ENCODE measurements around the gene C19orf53.

Gene C19orf53

GRCh38 chr19:13813147-13813546 lies 38.9 kb downstream of the C19orf53 start:
- in situ Hi-C loops (cut with HindIII; ENCODE audit: low sequenced_read_pairs) = no loop called here
- no peak for DNase-seq (ENCODE audit: low read depth)
- no peak overlapping the region for H3K4me3 ChIP-seq (ENCODE audit: low read depth, low read length)
- no peak for TF ChIP-seq CTCF (IDR thresholded peaks at IDR 0.05; ENCODE audit: low read depth, low read length, missing control alignments)

DNA sequence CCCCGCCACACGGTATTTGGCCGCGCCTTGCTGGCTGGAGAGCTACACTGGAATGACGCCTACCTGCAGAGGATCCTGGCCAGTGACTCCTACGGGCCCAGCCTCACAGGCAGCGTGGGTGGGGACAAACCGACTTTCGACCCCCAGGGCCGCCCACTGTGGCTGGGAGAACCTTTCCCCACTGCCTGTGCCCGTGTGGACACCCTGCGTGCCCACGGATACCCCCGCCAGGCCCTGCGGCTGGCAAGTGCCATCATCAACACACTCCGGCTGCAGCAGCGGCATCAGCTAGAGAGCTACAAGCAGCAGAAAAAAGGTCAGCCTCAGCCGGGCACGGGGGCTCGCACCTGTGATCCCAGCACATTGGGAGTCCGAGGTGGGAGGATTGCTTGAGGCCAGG lies 40.3 kb downstream of the C19orf53 start:
- no peak for DNase-seq (ENCODE audit: low read depth)
- TF ChIP-seq CTCF (IDR thresholded peaks at IDR 0.05; ENCODE audit: low read depth, low read length, missing control alignments) = no peak
- no peak overlapping the region for H3K4me3 ChIP-seq (ENCODE audit: low read depth, low read length)
- in situ Hi-C loops (cut with HindIII; ENCODE audit: low sequenced_read_pairs) = no loop called here

DNA sequence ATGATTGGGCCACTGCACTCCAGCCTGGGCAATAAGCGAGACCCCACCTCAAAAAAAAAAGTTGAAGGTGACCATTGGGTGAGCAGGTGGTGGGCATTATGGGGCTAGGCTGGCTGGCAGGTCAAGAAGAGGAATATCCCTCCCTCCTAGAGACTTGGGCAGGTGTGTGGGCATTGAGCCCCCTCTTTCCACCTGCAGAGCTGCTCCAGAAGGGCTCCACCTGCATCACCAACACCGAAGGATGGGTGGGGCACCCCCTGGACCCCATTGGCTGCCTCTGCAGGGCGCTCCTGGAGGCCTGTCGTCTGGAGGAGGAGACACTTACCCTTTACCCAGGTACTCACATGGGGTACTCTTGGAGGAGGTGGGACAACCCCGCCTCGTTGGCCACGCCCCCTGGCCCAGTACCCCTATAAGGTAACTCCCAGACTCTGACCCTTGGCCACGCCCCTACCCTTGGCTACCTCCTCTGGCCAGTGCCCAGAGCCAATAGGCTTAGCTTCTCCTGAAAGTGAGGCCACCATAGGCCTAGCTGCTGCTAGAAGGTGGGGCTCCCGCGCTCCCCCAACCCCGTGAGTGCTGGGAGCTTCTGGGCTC lies 42.9 kb downstream of the C19orf53 start:
- no peak for DNase-seq (ENCODE audit: low read depth)
- in situ Hi-C loops (cut with HindIII; ENCODE audit: low sequenced_read_pairs) = no loop called here
- TF ChIP-seq CTCF (IDR thresholded peaks at IDR 0.05; ENCODE audit: low read depth, low read length, missing control alignments) = no peak
- H3K4me3 ChIP-seq (ENCODE audit: low read depth, low read length) = no peak overlapping the region

DNA sequence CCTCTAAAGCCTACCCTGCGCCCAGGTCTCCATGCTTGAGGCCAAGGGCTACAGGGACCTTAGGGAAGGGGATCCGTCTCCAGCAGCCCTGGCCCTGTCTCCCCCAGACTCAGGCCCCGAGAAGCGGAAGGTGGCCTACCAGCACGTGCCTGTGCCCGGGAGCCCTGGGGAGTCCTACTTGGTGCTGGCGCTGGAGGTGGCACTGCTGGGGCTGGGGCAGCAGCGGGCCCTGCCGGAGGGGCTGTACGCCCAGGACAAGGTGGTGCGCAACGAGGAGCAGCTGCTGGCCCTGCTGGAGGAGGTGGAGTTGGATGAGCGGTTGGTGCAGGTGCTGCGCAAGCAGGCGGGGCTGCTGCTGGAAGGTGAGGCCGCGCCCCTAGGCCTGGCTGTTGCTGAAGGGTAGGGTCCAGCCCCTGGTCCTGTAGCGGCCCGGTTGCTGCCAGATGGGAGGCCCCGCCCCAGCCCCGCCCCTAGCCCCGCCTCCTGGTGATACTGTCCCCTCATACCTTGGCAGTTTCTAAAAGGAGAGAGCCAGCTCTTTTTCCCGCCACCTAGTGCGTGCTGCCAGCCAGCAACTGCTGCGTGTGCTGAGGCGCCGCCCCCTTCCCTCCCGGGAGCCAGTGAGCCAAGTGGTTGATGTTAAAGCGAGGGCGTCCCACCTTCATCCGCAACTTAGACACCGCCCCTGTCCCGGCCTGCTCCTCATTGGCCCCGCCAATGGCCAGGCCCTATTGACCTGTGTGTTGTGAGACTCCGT lies 43.5 kb downstream of the C19orf53 start:
- in situ Hi-C loops (cut with HindIII; ENCODE audit: low sequenced_read_pairs) = no loop called here
- no peak for DNase-seq (ENCODE audit: low read depth)
- no peak overlapping the region for H3K4me3 ChIP-seq (ENCODE audit: low read depth, low read length)
- no peak for TF ChIP-seq CTCF (IDR thresholded peaks at IDR 0.05; ENCODE audit: low read depth, low read length, missing control alignments)

DNA sequence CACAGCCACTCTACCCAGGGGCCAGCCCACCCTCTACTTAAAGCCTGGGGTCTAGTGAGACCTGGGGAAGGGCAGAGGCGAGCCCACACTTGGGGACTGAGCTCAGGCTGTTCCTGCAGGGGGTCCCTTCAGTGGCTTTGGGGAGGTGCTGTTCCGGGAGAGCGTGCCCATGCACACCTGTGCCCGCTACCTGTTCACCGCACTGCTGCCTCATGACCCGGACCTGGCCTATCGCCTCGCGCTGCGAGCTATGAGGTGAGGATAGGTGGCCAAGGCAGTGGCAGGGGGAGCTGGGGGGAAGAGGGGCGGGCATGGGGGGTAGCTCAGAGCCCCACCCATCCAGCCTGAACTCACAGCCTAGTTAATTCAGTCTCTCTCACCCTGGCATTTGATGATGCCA lies 45.0 kb downstream of the C19orf53 start:
- no peak for DNase-seq (ENCODE audit: low read depth)
- no peak for TF ChIP-seq CTCF (IDR thresholded peaks at IDR 0.05; ENCODE audit: low read depth, low read length, missing control alignments)
- in situ Hi-C loops (cut with HindIII; ENCODE audit: low sequenced_read_pairs) = no loop called here
- H3K4me3 ChIP-seq (ENCODE audit: low read depth, low read length) = no peak overlapping the region

GRCh38 chr19:13821292-13821691 lies 47.0 kb downstream of the C19orf53 start:
- in situ Hi-C loops (cut with HindIII; ENCODE audit: low sequenced_read_pairs) = no loop called here
- H3K4me3 ChIP-seq (ENCODE audit: low read depth, low read length) = no peak overlapping the region
- no peak for TF ChIP-seq CTCF (IDR thresholded peaks at IDR 0.05; ENCODE audit: low read depth, low read length, missing control alignments)

More at GRCh38 chr19:13821292-13821691, 47.0 kb downstream of the C19orf53 start:
- no peak for DNase-seq (ENCODE audit: low read depth)
